ENCODE measurements around the gene B9D1. TPM values are rescaled to one million over a fixed set of nuclear protein-coding genes. Genes with fewer than 3 reads are reported as not detected.
A peak's percentile ranks its signal among the peaks of the same experiment; 100 is the strongest.

The B9D1 gene
- total RNA-seq, 1 experiment from 2014 or later = 31.9 TPM

- DNase-seq (ENCODE audit: low spot score) (peak; percentile 4), ATAC-seq (no peak)
- Mint-ChIP-seq H3K36me3 (peaks cover 28% of the 10 kb centered on the region), H3K9me3 (peaks cover 18% of the 10 kb centered on the region), H3K4me1 (0 out of 2 replicates have a peak, but pooled peaks cover 5% of the 10 kb centered on the region), H3K27me3 (ENCODE audit: low read depth) (no peaks in the 10 kb centered on the region), H3K4me3 (no peak overlapping the region), H3K27ac (no peak overlapping the region)
- no peak for TF ChIP-seq ETV6 (CRISPR knock-in tag; IDR thresholded peaks at IDR 0.05)
- no peak for TF ChIP-seq ZNF219 (CRISPR knock-in tag; IDR thresholded peaks at IDR 0.05; ENCODE audit: borderline replicate concordance)
- TF ChIP-seq E2F1 (CRISPR knock-in tag; IDR thresholded peaks at IDR 0.05) = no peak
- no peak for TF ChIP-seq NR2C2 (CRISPR knock-in tag; IDR thresholded peaks at IDR 0.05)
- no peak for TF ChIP-seq GRHL2 (CRISPR knock-in tag; IDR thresholded peaks at IDR 0.05; ENCODE audit: insufficient replicate concordance, severe bottlenecking)
- TF ChIP-seq ZNF121 (CRISPR knock-in tag; IDR thresholded peaks at IDR 0.05) = no peak
- TF ChIP-seq AFF4 (CRISPR knock-in tag; IDR thresholded peaks at IDR 0.05; ENCODE audit: borderline replicate concordance) = no peak
- TF ChIP-seq ZNF532 (CRISPR knock-in tag; IDR thresholded peaks at IDR 0.05; ENCODE audit: borderline replicate concordance) = no peak
- TF ChIP-seq ZNF138 (CRISPR knock-in tag; conservative IDR thresholded peaks at IDR 0.05) = no peak
- TF ChIP-seq MLX (CRISPR knock-in tag; IDR thresholded peaks at IDR 0.05) = no peak
- TF ChIP-seq MXD4 (CRISPR knock-in tag; IDR thresholded peaks at IDR 0.05; ENCODE audit: borderline replicate concordance) = no peak
- no peak for TF ChIP-seq PRRX2 (CRISPR knock-in tag; IDR thresholded peaks at IDR 0.05)
- TF ChIP-seq TEAD4 (CRISPR knock-in tag; IDR thresholded peaks at IDR 0.05) = no peak
- TF ChIP-seq JUN (CRISPR knock-in tag; IDR thresholded peaks at IDR 0.05) = no peak
- no peak for TF ChIP-seq EMX1 (CRISPR knock-in tag; IDR thresholded peaks at IDR 0.05)
- CTCF ChIA-PET = interaction anchor here (1.2 kb wide), 1 partner anchor 9 kb away, joined by 12 read pairs; no protein-coding TSS in a partner anchor
- POLR2A ChIA-PET = no interaction called here
These were observed 33.4 kb downstream of the B9D1 start for GRCh38 chr17:19329136-19329535.

- CTCF ChIA-PET = interaction anchor here (0.8 kb wide), 1 partner anchor 10 kb away, joined by 3 read pairs; no protein-coding TSS in a partner anchor
- TF ChIP-seq TCF7 (CRISPR knock-in tag; IDR thresholded peaks at IDR 0.05; ENCODE audit: low read depth) = no peak
- no peak for TF ChIP-seq TEAD4 (CRISPR knock-in tag; IDR thresholded peaks at IDR 0.05)
- TF ChIP-seq RELA (CRISPR knock-in tag; IDR thresholded peaks at IDR 0.05; ENCODE audit: borderline replicate concordance) = no peak
- TF ChIP-seq ZNF121 (CRISPR knock-in tag; IDR thresholded peaks at IDR 0.05) = no peak
- no peak for TF ChIP-seq ETV6 (CRISPR knock-in tag; IDR thresholded peaks at IDR 0.05)
- no peak for TF ChIP-seq ERG (CRISPR knock-in tag; IDR thresholded peaks at IDR 0.05)
- no peak for TF ChIP-seq KAT7 (CRISPR knock-in tag; IDR thresholded peaks at IDR 0.05; ENCODE audit: borderline replicate concordance)
- TF ChIP-seq ZNF138 (CRISPR knock-in tag; conservative IDR thresholded peaks at IDR 0.05) = no peak
- no peak for TF ChIP-seq ZNF232 (CRISPR knock-in tag; IDR thresholded peaks at IDR 0.05)
- TF ChIP-seq SP1 (CRISPR knock-in tag; conservative IDR thresholded peaks at IDR 0.05) = no peak
- TF ChIP-seq NFYB (CRISPR knock-in tag; conservative IDR thresholded peaks at IDR 0.05; ENCODE audit: low read depth) = no peak
These were observed 34.0 kb downstream of the B9D1 start for GRCh38 chr17:19328441-19329061.

More at GRCh38 chr17:19328441-19329061, 34.0 kb downstream of the B9D1 start:
- peaks cover 33% of the 10 kb centered on the region for H3K36me3 Mint-ChIP-seq
- ATAC-seq (no peak), DNase-seq (ENCODE audit: low spot score) (peak; percentile 9)
- POLR2A ChIA-PET = no interaction called here
- no peaks in the 10 kb centered on the region for H3K27me3 Mint-ChIP-seq (ENCODE audit: low read depth)
- H3K9me3 Mint-ChIP-seq = peaks cover 22% of the 10 kb centered on the region
- no peak overlapping the region for H3K4me3 Mint-ChIP-seq
- H3K4me1 Mint-ChIP-seq = 0 out of 2 replicates have a peak, but pooled peaks cover 5% of the 10 kb centered on the region
- H3K27ac Mint-ChIP-seq = no peak overlapping the region

All from WTC11 (cell line).